ENCODE measurements around the gene SULT1B1.
A peak's percentile ranks its signal among the peaks of the same experiment; 100 is the strongest.
"Not testable (repeated sequence)": the region's sequence is repeated elsewhere in the genome, so short reads cannot be mapped to it uniquely, and the experiment has no call there.

Gene SULT1B1

DNA sequence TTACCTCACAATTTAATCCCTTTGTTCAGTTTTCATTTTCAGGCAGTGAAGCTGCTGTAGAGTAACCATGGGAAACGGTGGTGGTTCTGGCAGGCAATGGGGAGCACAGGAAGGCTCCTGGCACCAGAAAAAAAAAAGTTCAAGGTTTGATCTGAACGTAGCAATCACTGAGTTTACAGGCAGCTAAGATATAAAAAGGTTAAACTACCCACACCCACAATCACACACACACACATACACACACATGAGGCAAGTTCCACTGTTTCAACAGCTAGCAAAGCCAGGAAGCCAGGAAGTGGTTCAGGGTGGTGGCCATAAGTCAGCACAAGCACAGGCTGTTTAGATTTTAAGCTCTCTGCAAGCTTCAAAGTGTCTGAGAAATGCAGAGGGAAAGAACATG, at the start of gene SULT1B1:
SULT1B1 (minus strand) TSS at position 166 of the 400 bp plus-strand sequence. CDS start 5,403 bp downstream, outside the sequence.
- no peak for DNase-seq

DNA sequence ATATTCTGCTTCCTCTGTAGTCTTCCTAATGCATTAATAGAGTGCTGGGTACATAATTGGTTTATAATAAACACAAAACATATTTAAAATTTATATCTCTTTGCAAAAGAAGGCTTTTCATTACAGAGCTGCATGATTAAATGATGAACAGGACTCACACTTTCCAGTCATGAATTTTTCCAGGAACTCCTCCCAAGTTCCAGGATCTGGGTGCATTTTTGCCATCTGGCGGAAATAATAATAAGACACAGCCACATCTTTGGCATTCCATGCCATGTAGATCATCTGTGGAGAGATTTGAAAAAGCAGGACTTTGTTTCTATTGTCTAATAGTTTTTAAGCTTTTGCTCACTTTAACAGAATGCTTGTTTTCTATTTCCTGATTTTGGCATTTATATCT, 40.2 kb upstream of the SULT1B1 start:
- no peak for DNase-seq

DNA sequence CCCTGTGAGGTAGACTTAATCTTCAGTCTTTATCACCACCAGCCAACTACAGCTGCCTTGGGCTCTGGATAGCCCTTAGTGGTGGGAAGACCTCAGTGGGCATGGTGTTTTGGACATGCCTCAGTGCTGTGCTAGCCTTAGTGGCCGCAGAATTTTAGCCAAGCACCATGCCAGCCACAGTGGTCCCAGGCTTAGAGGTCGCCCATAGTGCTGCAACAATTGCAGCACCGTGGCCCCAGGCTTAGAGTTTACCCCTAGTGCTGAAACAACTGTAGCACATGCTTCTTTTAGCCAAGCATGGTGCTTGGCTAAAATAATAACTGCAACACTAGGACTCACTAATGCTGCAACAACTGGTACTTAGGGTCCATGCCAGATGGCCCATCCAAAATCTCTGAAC, 38.9 kb upstream of the SULT1B1 start:
- DNase-seq = no peak

DNA sequence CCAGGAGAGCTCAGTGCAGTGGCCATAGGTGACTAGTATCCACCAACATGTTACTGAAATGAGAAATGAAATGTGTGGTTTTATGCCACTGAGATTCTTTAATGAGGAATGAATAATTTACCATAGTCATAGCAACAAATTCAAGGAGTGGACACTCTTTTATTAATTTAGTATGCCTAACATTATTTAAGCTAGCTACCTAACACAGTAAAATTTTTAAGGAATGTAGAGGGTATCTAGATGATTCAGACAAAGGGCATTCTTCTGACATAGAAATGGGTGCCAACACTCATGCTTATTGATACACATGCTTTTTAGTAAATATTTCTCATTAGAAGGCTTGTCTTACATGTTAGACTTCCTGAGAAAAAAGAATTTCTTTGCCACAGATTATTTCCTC, 33.3 kb upstream of the SULT1B1 start:
- no peak for DNase-seq

DNA sequence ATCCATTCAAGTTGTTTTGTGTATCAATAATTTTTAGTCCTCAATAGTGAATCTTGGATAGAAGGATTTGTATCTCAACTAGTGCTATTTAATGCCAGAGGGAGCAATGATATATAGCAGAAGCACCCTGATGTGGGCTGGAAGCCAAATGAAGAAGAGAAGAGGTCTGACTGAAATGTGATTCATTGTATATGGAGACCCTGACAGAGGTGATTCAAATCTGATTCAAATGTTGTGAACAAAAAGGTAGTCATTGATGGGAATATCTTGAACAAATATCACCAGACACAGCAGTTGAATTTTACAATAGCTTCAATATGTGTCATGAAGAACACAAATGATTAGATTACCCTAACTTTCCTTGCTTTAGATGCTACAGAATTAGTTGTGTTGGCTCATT, 27.5 kb upstream of the SULT1B1 start:
- DNase-seq = no peak

DNA sequence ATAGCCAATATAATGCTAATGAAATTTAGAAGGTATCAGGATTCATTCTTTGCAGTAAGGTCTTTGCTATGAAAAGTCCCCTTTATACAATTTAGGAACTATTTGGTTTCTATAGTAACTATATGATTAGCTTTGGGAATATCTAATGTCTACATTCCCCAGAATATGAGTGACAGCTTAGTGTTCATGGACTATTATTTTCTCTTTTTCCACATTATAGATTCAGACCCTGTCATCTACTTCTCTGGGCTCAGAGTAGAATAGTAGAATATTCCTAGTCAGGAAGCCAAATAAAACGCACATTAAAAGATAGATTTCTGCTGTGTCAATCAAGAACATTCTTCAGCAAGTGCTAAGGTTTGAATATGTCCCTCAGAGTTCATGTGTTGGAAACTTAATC, 26.1 kb upstream of the SULT1B1 start:
- no peak for DNase-seq

DNA sequence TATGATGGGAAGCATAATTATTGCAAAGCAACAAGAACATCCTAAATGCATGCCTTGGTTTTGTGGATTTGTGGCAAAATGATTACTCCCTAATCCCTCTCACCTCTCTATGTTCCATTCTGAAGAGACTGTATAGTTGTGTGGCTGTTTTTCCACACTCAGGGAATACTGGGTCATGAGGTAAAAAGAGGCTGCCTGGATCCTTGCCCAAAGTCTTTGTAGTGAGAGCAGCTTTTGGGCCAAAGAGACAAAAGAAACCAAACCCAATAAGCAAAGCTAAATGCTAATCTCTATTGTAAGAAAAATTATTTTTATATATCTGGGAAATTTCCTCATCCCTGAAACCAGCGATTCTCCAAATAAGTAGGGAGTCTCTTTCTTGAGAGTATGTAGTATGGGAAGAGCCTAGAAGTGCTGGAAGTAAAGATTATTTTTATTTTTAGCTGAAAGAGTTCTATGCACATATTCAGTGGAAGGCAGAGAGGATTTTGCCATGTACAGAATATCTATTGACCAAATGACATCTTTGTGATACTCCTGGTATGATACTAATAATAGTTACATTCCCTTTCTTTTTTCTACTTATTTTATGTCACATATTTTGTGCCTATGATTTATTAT, 24.9 kb upstream of the SULT1B1 start:
- DNase-seq = no peak

DNA sequence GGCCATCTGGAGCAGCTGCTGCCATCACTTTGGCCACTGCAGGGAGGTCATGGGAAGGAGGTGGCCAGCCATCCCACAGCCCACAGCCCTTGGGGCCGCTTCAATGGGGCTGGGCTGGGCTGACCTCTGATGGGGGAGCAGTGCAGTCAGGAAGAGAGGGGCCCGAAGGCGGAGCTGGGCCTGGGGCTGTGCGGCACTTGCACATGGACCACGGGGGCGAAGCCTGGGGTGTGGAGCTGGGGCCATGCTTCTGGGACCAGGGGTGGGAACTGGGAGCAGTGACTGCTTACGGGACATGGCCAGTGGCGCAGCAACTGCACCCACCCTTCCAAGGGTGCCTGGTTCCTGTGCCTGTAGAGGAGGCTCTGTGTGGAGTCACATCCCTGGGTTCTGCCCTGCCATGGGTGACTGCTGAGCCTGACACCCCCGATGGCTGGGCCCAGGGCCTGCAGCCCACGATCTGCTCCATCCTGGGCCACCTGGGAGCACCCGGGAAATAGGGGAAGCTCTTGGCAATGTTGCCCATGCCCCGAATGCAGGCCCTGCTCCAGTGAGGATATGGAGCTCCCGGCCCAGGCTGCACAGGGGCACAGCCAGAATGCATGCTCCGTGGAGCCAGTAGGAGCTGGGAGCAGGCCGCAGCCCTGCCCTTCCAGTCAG, 22.4 kb upstream of the SULT1B1 start:
- DNase-seq = no peak

DNA sequence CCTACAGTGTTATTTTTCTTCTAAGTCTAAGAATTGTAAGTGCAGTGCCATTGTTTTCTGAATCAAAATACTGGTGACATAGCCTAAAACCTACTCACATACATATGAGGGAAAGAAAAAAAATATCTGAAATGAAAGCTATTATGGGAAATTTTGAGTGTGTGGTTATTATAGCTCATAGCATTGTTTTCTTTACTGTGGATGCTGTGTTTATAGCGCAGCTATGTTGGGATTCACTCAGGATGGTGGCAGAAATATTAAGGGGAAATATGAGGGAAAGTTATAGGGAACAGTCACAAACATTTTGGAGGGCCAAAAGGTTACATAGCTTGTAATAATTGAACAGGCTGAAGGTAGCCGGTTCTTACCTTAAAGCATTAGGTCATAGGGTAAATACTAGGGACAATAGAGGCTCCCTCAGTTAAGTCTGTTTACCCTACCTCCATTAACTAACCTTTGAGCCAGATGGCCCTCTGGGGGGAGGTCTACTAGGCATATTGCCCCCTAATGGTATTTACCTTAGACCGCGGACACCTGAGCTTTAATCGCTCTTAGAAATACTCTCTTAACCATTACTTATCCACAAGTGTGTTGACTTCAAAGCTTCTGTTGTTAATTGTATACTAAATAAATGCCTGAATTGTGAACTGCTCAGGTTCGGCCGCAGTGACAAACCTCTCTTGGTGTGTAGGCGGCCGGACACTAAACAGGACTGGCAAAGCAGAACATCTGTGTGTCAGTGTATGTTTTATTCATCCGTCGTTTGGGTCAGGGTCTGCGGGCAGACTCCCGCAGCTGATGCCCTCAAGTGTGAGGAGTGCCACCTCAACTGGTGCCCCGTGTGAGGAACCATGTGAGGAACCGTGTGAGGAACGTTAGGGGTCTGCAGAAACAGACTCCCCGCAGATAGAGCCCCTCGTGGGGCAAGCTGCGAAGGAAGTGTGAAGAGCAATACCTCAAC, 21.3 kb upstream of the SULT1B1 start:
- peak; percentile 87 for DNase-seq

DNA sequence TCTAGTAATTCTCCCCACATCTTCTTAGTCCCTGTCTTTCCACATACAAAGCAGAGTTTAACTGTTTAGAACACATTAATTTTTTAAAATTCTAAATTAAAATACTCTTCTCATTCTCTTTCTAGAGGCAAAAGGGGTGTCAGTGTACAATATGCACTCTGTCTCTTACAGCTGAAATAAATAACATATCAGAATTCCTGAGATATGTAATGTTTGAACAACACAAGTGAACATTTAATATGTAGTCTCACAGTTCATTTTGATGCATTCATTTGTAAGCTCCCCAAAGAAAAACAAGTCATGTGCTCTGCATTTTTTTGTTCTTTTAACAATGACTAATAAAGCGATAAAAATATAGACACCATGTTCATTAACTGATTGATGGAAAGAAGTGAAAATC, 19.7 kb upstream of the SULT1B1 start:
- DNase-seq = no peak

DNA sequence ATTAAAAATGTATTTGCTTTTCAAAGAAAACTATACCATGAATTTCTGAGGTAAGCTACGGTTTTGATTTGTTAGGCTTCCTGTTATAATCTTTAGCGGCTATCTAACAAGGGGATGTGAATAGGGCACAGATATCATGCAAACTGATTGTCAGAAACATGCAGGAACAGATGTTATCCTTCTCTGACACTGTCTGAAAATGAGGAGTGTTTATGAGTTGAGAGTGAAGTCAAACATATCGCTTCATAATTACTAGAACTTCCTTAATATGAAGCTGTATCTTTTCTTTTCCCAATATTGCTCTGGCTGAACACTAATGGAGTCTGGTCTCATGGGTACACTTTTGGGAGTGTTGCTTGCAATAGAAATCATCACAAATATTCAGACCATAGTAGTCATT, 16.3 kb upstream of the SULT1B1 start:
- no peak for DNase-seq

DNA sequence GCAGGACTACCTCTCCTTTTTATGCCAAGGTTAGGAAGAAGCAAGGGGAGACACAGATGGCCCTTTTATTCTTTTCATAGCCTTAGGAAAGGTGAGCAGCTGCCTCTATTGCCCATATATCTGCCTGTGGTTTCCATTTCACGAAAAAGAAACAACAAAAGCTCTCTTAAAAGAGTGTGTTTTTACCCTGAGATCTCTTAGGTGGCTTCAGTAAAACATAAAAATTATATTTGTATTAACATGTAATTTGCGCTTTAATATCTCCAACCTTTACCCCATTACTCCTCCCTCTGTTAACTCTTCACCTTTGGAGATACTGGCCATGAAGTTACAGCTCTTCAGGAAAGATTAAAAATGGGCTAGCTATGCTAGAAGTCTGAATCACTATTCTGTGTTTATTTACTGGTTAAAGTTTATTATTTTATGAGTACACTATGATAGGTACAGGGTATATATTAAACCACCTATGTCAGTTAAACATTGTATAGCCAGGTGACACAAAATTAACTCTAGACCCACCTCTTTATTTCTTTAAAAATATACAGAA, 15.0 kb upstream of the SULT1B1 start:
- DNase-seq = peak; percentile 5

DNA sequence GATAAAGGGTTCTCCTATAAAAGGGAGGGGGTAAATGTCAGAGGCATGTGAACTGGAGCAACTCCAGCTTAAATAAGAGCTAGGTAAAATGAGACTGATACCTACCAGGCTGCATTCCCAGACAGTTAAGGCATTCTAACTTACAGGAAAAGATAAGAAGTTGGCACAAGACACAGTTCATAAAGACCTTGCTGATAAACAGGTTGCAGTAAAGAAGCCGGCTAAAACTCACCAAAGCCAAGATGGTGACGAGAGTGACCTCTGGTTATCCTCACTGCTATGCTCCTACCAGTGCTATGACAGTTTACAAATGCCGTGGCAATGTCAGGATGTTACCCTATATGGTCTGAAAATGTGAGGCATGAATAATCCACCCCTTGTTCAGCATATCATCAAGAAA, 13.1 kb upstream of the SULT1B1 start:
- no peak for DNase-seq

DNA sequence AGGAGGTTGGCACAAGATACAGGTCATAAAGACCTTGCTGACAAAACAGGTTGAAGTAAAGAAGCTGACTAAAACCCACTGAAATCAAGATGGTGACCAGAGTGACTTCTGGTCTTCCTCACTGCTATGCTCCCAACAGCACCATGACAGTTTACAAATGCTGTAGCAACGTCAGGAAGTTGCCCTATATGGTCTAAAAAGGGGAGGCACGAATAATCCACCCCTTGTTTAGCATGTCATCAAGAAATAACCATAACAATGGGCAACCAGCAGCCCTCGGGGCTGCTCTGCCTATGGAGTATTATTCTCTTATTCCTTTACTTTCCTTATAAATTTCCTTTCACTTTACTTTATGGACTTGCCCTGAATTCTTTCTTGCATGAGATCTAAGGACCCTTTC, 8.1 kb upstream of the SULT1B1 start:
- DNase-seq = not testable (repeated sequence)

DNA sequence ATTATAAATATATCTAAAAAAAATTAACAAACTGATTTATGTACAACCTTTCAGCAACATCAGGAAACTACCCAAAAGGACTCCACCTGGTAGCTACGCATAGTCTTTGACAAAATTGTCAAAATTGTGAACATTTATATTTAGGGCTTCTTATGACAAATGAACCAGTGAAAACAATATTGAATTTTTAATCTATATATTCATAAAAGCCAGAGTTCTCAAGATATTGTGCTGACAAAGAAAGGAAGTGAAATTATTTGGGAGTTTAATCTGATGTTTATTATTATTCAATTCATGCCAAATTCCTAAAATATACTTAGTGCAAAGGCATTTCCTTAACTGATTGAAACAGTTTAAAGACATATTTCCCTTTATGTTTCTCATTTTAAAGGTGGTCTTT, 5.3 kb upstream of the SULT1B1 start:
- no peak for DNase-seq

DNA sequence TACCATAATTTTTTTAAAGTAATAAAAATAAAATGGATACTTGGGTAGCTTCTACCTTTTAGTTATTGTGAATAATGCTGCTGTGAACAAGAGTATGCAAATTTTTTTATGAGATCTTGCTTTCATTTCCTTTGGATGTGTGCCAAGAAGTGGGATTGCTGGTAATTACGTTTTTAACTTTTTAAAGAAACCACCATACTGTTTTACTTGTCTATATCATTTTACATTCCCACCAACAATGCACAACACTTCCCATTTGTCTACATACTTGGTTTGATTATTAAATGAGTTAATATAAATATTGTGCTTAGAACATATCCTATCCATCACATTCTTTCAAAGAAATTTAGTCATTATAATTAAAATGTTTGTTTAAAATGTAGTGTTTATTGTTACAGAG, 3.9 kb upstream of the SULT1B1 start:
- no peak for DNase-seq

DNA sequence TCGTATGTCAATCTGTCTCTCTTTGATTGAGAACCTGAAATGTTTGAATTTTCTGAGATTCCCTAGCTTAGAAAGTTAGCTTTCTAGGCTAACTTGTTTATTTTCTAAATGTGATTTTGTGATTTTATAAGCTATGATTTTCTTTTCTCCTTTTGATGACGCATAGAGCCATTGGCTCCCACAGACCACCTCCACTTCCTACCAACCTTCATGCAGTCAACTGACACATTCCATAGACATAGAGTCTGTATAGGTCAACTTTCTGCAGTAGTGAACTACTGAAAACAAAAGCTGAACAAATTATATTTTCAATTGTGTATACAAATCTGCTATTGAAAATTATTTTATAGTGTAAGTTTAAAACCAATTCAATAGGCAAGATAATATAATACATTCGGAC, 2.8 kb upstream of the SULT1B1 start:
- no peak for DNase-seq

DNA sequence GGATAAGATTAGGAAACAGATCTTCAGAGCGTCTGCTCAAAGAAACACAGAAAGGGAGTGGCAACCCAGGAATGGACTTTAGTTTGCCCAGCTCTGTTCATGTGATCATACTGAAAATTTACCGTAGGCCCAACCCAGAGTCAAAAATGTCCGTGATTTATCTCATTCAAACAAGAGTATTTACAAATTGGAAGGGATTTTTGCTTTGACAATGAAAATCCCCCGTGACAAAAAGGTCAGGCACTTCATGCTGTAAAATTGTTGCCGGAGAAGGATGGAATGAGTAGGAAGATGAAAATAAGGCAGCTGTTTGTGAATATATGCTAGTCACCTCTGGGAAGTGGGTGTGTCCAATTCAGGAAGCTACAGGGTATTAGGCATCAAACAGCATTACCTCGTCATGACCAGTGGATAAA, 1.2 kb downstream of the SULT1B1 start:
- no peak for DNase-seq

DNA sequence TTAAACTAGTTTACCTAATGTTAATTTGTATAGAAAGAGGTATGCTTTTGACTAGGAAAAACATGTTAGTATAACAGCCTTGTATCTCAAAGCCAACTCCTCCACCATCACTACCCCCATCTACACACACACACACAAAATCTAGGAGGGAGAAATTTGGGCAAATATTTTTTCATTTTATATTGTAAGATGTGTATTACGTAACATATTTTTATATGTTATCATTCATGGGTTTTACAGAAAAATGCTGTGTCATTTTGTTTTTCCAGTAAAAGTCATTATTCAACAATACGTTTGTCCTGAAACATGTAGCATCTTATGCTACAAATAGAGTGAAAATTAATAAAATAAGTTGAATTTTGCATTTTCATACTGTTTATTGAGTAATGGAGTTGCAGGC, 3.0 kb downstream of the SULT1B1 start:
- no peak for DNase-seq

DNA sequence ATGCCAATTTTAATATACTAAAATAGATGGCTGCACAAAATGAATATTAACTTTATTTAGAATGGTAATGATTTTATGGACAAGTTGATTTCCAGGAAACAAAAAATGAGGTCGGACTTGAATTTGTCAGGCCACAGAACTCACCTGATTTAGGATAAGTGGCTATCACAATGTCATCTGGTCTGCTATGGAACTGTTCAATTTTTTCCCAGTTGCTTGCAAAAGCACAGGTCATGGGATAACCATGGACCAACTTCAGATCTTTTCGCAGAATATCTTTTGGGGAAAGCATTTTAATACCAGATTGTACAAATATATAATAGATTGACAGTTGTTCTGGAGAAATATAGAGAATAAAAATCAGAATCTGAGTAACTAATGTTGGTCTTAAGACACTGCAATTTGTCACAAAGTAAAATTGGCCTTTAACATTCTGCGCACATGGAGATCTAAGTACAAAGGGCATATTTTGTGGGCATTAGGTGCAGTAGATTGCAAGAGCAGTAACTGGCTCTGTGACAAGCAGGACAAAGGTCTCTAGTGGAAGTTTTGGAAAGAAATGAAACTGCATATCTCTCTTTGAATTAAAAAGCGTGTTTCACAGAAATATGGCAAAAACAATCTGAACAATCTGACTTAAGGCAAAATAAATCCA, 5.4 kb downstream of the SULT1B1 start:
- no peak for DNase-seq

DNA sequence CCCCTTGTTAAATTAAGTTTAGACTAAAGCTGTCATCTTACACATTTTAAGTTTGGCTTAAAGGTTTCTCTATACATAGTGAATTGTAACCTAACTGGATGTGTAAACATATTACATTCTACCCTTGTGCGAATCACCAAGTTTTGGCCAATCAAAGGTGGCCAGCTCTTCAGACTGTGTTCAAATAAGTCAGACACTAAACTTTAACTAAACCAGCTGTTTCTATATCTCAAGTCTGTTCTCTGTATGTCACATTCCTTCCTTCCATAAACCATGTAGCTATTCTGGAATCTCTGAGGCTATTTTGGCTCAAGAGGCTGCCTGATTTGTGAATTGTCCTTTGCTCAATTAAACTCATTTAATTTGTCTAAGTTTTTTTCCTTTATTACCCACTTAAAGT, 6.7 kb downstream of the SULT1B1 start:
- no peak for DNase-seq

DNA sequence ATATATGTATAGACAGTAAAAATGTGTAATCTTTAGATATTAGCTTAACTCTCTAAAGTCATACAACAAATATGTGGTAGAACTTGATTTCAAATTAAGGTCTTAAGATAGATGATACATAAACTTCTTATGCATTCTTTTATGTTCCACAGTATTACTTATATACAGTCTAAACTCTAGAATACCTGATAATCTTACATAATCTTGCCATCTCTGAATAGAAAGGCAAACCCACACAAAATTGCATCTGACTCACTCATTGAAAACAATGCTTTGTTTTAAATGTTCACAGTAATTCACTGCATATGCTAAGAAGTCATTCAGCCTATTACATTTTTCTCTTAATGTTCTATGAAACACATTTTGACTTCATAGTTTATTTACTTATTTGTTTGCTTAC, 10.1 kb downstream of the SULT1B1 start:
- no peak for DNase-seq

DNA sequence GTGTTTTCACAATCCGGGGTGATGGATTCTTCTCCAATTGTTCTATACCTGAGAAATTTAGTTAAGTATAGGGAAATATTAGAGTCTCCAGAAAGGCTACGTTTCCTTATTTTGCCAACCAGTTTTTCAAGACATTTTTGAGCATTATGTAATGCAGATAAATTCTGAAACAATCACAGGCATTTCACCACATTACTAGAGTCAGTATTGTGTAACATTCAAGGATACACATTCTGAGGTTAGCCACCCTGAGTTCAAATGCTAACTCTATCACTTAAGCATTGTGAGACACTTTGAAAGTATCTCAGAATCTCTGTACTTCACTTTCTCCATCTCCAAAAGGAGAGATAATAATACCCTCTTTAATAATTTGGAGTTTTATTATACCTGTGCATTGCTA, 10.6 kb downstream of the SULT1B1 start:
- no peak for DNase-seq
